ENCODE data around the gene SLC10A3. TPM values are rescaled to one million over a fixed set of nuclear protein-coding genes. Genes with fewer than 3 reads are reported as not detected.

SLC10A3 gene
- total and polyA plus RNA-seq, 2 of the 8 experiments (the other 6 are each of a cell fraction or from before 2014, with no cell fraction given): 6.8 to 9.5 TPM

GRCh38 chrX:154469114-154469513 lies 21.3 kb downstream of the SLC10A3 start:
- H3K4me2 ChIP-seq (ENCODE audit: insufficient read depth in 1 of 2, low read depth in 2 of 2, low read length in 2 of 2): no peak overlapping the region
- H2BK120ac ChIP-seq (replicated peaks; ENCODE audit: low read depth, low read length): no peak overlapping the region
- WGBS, 2 experiments (ENCODE audit: extremely low coverage in 1 of 2, insufficient coverage in 1 of 2, insufficient read length in 1 of 2, insufficient replicate concordance in 2 of 2, low coverage in 1 of 2, low lambda C conversion rate in 2 of 2, missing lambda C conversion rate in 1 of 2): 95% methylated on average over 9 of the region's 9 CpGs; no CpG with 5 or more reads in 1 of the 2 experiments
- no peaks in the 10 kb centered on the region for H3K9me3 ChIP-seq (ENCODE audit: insufficient read depth in 2 of 2, low read depth in 1 of 2, low read length in 1 of 2)
- no peak overlapping the region for H2AK5ac ChIP-seq (ENCODE audit: low read depth, low read length)
- no peak overlapping the region for H2AFZ ChIP-seq (ENCODE audit: low read length)
- H3K4me1 ChIP-seq (replicated peaks in 1 of 4; ENCODE audit: control insufficient read depth in 3 of 4, insufficient read depth in 4 of 4, low read length in 3 of 4): no peaks in the 10 kb centered on the region
- no peak overlapping the region for H4K5ac ChIP-seq (ENCODE audit: insufficient read length, low read depth, low read length)
- no peak overlapping the region for H4K8ac ChIP-seq (ENCODE audit: extremely low read depth, insufficient read depth, low read length)
- POLR2A ChIA-PET (ENCODE audit: partially characterized antibody): interaction anchor here (1.2 kb wide), 2 partner anchors 9 kb away, joined by 3 to 4 read pairs; no protein-coding TSS in a partner anchor
- no peaks in the 10 kb centered on the region for H3K79me1 ChIP-seq (ENCODE audit: low read depth, low read length)
- no peak for DNase-seq (ENCODE audit: low read depth in 1 of 2, low spot score in 2 of 2)
- no peak overlapping the region for H3K27ac ChIP-seq (ENCODE audit: low read depth, low read length)
- H2BK15ac ChIP-seq (ENCODE audit: low read length): no peak overlapping the region
- H3K9ac ChIP-seq (replicated peaks in 1 of 4; ENCODE audit: extremely low read depth in 1 of 4, low read depth in 3 of 4, low read length in 3 of 4): no peak overlapping the region
- no peaks in the 10 kb centered on the region for H3K23me2 ChIP-seq (ENCODE audit: low read depth, low read length)
- no peak overlapping the region for H3K4ac ChIP-seq (replicated peaks; ENCODE audit: insufficient read length, low read depth, low read length)
- no peak overlapping the region for H3K23ac ChIP-seq (ENCODE audit: insufficient read length)
- no peaks in the 10 kb centered on the region for H3K27me3 ChIP-seq (replicated peaks in 1 of 4; ENCODE audit: control insufficient read depth in 3 of 4, extremely low read depth in 1 of 4, insufficient read depth in 3 of 4, low read length in 3 of 4)
- H3K4me3 ChIP-seq (ENCODE audit: extremely low read depth in 1 of 4, insufficient read depth in 2 of 4, low read depth in 3 of 4, low read length in 4 of 4): no peak overlapping the region
- H3K79me2 ChIP-seq (ENCODE audit: control insufficient read depth in 1 of 2, insufficient read depth in 2 of 2, low read length in 2 of 2): no peaks in the 10 kb centered on the region
- no peak overlapping the region for H3K14ac ChIP-seq (ENCODE audit: insufficient read length)
- peaks cover 0 to 30% (median 5%) of the 10 kb centered on the region in 4 experiments; a peak in 5 of 8 replicates for H3K36me3 ChIP-seq (ENCODE audit: control insufficient read depth in 2 of 4, insufficient read depth in 4 of 4, low read length in 3 of 4)
- no peak overlapping the region for H3K56ac ChIP-seq (replicated peaks; ENCODE audit: insufficient read length, low read depth, low read length)
- CTCF ChIA-PET (ENCODE audit: partially characterized antibody): interaction anchor here (1.1 kb wide), 1 partner anchor 9 kb away, joined by 3 read pairs; no protein-coding TSS in a partner anchor
- no peak overlapping the region for H2BK20ac ChIP-seq (ENCODE audit: low read length)
- H4K20me1 ChIP-seq (replicated peaks in 1 of 2; ENCODE audit: control insufficient read depth in 1 of 2, insufficient read depth in 2 of 2, low read length in 2 of 2): no peaks in the 10 kb centered on the region
- H3K18ac ChIP-seq (ENCODE audit: extremely low read depth, low read length): no peak overlapping the region
- no peak overlapping the region for H2BK5ac ChIP-seq (ENCODE audit: low read depth, low read length)
- H2BK12ac ChIP-seq (ENCODE audit: low read depth, low read length): no peak overlapping the region
- no peak for FAIRE-seq
- H4K91ac ChIP-seq (replicated peaks; ENCODE audit: insufficient read length, low read length): no peak overlapping the region
- TF ChIP-seq ATF2 (IDR thresholded peaks at IDR 0.05; ENCODE audit: low read length) (no peak), SAP30 (IDR thresholded peaks at IDR 0.05; ENCODE audit: insufficient read depth, insufficient replicate concordance, low read length) (no peak), CTBP2 (IDR thresholded peaks at IDR 0.05; ENCODE audit: borderline replicate concordance, insufficient read depth, insufficient read length, low read length) (no peak), MAFK (IDR thresholded peaks at IDR 0.05; ENCODE audit: low read depth, low read length) (no peak), TBP (IDR thresholded peaks at IDR 0.05; ENCODE audit: low read depth, low read length) (no peak), BACH1 (IDR thresholded peaks at IDR 0.05; ENCODE audit: low read length) (no peak), POU5F1 (IDR thresholded peaks at IDR 0.05; ENCODE audit: low read depth, low read length) (no peak), BRCA1 (IDR thresholded peaks at IDR 0.05; ENCODE audit: low read depth, low read length) (no peak), TEAD4 (IDR thresholded peaks at IDR 0.05; ENCODE audit: low read depth, low read length) (no peak), USF2 (IDR thresholded peaks at IDR 0.05; ENCODE audit: low read length) (no peak), TAF1 (IDR thresholded peaks at IDR 0.05; ENCODE audit: low read depth, low read length) (no peak), NANOG (IDR thresholded peaks at IDR 0.05; ENCODE audit: insufficient read depth, low read depth, low read length, poor library complexity, severe bottlenecking) (no peak)

Measured in H1 (cell line).